Measurements from ENCODE around the gene WWOX. TPM values are rescaled to one million over a fixed set of nuclear protein-coding genes. Genes with fewer than 3 reads are reported as not detected.
"Not testable (repeated sequence)": the region's sequence is repeated elsewhere in the genome, so short reads cannot be mapped to it uniquely, and the experiment has no call there.

WWOX gene
- total RNA-seq, 2 donors from 2014 or later, result 23.0 to 31.7 TPM

- H3K4me3 Mint-ChIP-seq, result no peak overlapping the region
- peaks cover 0 to 2% of the 10 kb centered on the region in 2 donors for H3K27me3 Mint-ChIP-seq
- H3K9me3 Mint-ChIP-seq, result no peaks in the 10 kb centered on the region
- H3K4me1 Mint-ChIP-seq (ENCODE audit: low read depth in 2 of 2), result no peaks in the 10 kb centered on the region
- ATAC-seq, result no peak
- no peak for DNase-seq (ENCODE audit: low spot score)
- H3K27ac Mint-ChIP-seq, result no peak overlapping the region
- no peaks in the 10 kb centered on the region for H3K36me3 Mint-ChIP-seq
Measured at GRCh38 chr16:79019431-79019830, 920.0 kb downstream of the WWOX start.

GRCh38 chr16:79021991-79022630 is 922.7 kb downstream of the WWOX start:
- no peaks in the 10 kb centered on the region for H3K36me3 Mint-ChIP-seq
- peaks cover 0 to 2% of the 10 kb centered on the region in 2 donors for H3K27me3 Mint-ChIP-seq
- H3K4me1 Mint-ChIP-seq (ENCODE audit: low read depth in 2 of 2), result no peaks in the 10 kb centered on the region
- no peak overlapping the region for H3K4me3 Mint-ChIP-seq
- no peaks in the 10 kb centered on the region for H3K9me3 Mint-ChIP-seq
- DNase-seq (ENCODE audit: low spot score) (no peak), ATAC-seq (no peak)
- H3K27ac Mint-ChIP-seq, result no peak overlapping the region

GRCh38 chr16:79026117-79026516 is 926.7 kb downstream of the WWOX start:
- no peaks in the 10 kb centered on the region for H3K9me3 Mint-ChIP-seq
- H3K4me3 Mint-ChIP-seq, result no peak overlapping the region
- ATAC-seq (no peak), DNase-seq (ENCODE audit: low spot score) (no peak)
- H3K27me3 Mint-ChIP-seq, result no peaks in the 10 kb centered on the region
- no peaks in the 10 kb centered on the region for H3K4me1 Mint-ChIP-seq (ENCODE audit: low read depth in 2 of 2)
- H3K36me3 Mint-ChIP-seq, result no peaks in the 10 kb centered on the region
- H3K27ac Mint-ChIP-seq, result no peak overlapping the region

- no peak for ATAC-seq
- no peaks in the 10 kb centered on the region for H3K36me3 Mint-ChIP-seq
- H3K4me3 Mint-ChIP-seq, result no peak overlapping the region
- H3K9me3 Mint-ChIP-seq, result no peaks in the 10 kb centered on the region
- DNase-seq (ENCODE audit: low spot score), result no peak
- no peak overlapping the region for H3K27ac Mint-ChIP-seq
- H3K4me1 Mint-ChIP-seq (ENCODE audit: low read depth in 2 of 2), result peaks cover 0 to 7% of the 10 kb centered on the region in 2 donors
- H3K27me3 Mint-ChIP-seq, result no peaks in the 10 kb centered on the region
Measured at GRCh38 chr16:79036541-79036940, 937.1 kb downstream of the WWOX start.

GRCh38 chr16:79037521-79038373 is 938.3 kb downstream of the WWOX start:
- Mint-ChIP-seq H3K27ac (no peak overlapping the region), H3K36me3 (no peaks in the 10 kb centered on the region), H3K4me3 (no peak overlapping the region), H3K9me3 (no peaks in the 10 kb centered on the region), H3K27me3 (no peaks in the 10 kb centered on the region), H3K4me1 (ENCODE audit: low read depth in 2 of 2) (peaks cover 0 to 7% of the 10 kb centered on the region in 2 donors)
- no peak for DNase-seq (ENCODE audit: low spot score)
- ATAC-seq, result no peak

- no peak for DNase-seq (ENCODE audit: low spot score)
- no peak overlapping the region for H3K27ac Mint-ChIP-seq
Measured at GRCh38 chr16:79041206-79041605, 941.8 kb downstream of the WWOX start.

GRCh38 chr16:79042141-79042540 is 942.7 kb downstream of the WWOX start:
- Mint-ChIP-seq H3K36me3 (no peaks in the 10 kb centered on the region), H3K27ac (no peak overlapping the region), H3K27me3 (peaks cover 0 to 3% of the 10 kb centered on the region in 2 donors), H3K4me3 (no peak overlapping the region), H3K9me3 (no peaks in the 10 kb centered on the region), H3K4me1 (ENCODE audit: low read depth in 2 of 2) (peaks cover 11 to 12% of the 10 kb centered on the region in 2 donors)
- no peak for ATAC-seq
- no peak for DNase-seq (ENCODE audit: low spot score)

More at GRCh38 chr16:79041206-79041605, 941.8 kb downstream of the WWOX start:
- H3K9me3 Mint-ChIP-seq, result no peaks in the 10 kb centered on the region
- H3K4me1 Mint-ChIP-seq (ENCODE audit: low read depth in 2 of 2), result peaks cover 11 to 16% of the 10 kb centered on the region in 2 donors
- H3K36me3 Mint-ChIP-seq, result no peaks in the 10 kb centered on the region
- H3K4me3 Mint-ChIP-seq, result no peak overlapping the region
- no peak for ATAC-seq
- no peaks in the 10 kb centered on the region for H3K27me3 Mint-ChIP-seq

GRCh38 chr16:79042886-79043285 is 943.4 kb downstream of the WWOX start:
- Mint-ChIP-seq H3K27me3 (peaks cover 0 to 3% of the 10 kb centered on the region in 2 donors), H3K9me3 (no peaks in the 10 kb centered on the region), H3K4me3 (no peak overlapping the region), H3K4me1 (ENCODE audit: low read depth in 2 of 2) (peaks cover 9 to 11% of the 10 kb centered on the region in 2 donors), H3K36me3 (no peaks in the 10 kb centered on the region), H3K27ac (no peak overlapping the region)
- ATAC-seq (no peak), DNase-seq (ENCODE audit: low spot score) (no peak)

- DNase-seq (ENCODE audit: low spot score), result no peak
- ATAC-seq, result no peak
- Mint-ChIP-seq H3K36me3 (no peaks in the 10 kb centered on the region), H3K27ac (no peak overlapping the region), H3K4me3 (no peak overlapping the region), H3K9me3 (no peaks in the 10 kb centered on the region), H3K27me3 (peaks cover 0 to 3% of the 10 kb centered on the region in 2 donors), H3K4me1 (ENCODE audit: low read depth in 2 of 2) (peaks cover 9 to 11% of the 10 kb centered on the region in 2 donors)
Measured at GRCh38 chr16:79045191-79045590, 945.7 kb downstream of the WWOX start.

GRCh38 chr16:79047337-79047736 is 947.9 kb downstream of the WWOX start:
- H3K27ac Mint-ChIP-seq, result no peak overlapping the region
- H3K27me3 Mint-ChIP-seq, result peaks cover 0 to 3% of the 10 kb centered on the region in 2 donors
- DNase-seq (ENCODE audit: low spot score) (no peak), ATAC-seq (no peak)
- H3K4me1 Mint-ChIP-seq (ENCODE audit: low read depth in 2 of 2), result peaks cover 9 to 11% of the 10 kb centered on the region in 2 donors
- no peak overlapping the region for H3K4me3 Mint-ChIP-seq
- H3K36me3 Mint-ChIP-seq, result no peaks in the 10 kb centered on the region
- H3K9me3 Mint-ChIP-seq, result no peaks in the 10 kb centered on the region

- DNase-seq (ENCODE audit: low spot score) (no peak), ATAC-seq (no peak)
- Mint-ChIP-seq H3K36me3 (no peaks in the 10 kb centered on the region), H3K9me3 (no peaks in the 10 kb centered on the region), H3K4me1 (ENCODE audit: low read depth in 2 of 2) (peaks cover 0 to under 1% of the 10 kb centered on the region in 2 donors), H3K27me3 (peaks cover 0 to 3% of the 10 kb centered on the region in 2 donors), H3K27ac (no peak overlapping the region), H3K4me3 (no peak overlapping the region)
Measured at GRCh38 chr16:79049040-79049439, 949.6 kb downstream of the WWOX start.

- Mint-ChIP-seq H3K27ac (no peak overlapping the region), H3K27me3 (peaks cover 0 to 3% of the 10 kb centered on the region in 2 donors), H3K4me1 (ENCODE audit: low read depth in 2 of 2) (no peaks in the 10 kb centered on the region), H3K36me3 (no peaks in the 10 kb centered on the region), H3K4me3 (no peak overlapping the region), H3K9me3 (no peaks in the 10 kb centered on the region)
- DNase-seq (ENCODE audit: low spot score), result no peak
- no peak for ATAC-seq
Measured at GRCh38 chr16:79050063-79050462, 950.6 kb downstream of the WWOX start.

- no peaks in the 10 kb centered on the region for H3K4me1 Mint-ChIP-seq (ENCODE audit: low read depth in 2 of 2)
- ATAC-seq (no peak), DNase-seq (ENCODE audit: low spot score) (no peak)
- H3K27me3 Mint-ChIP-seq, result peaks cover 0 to 3% of the 10 kb centered on the region in 2 donors
- H3K4me3 Mint-ChIP-seq, result no peak overlapping the region
- H3K9me3 Mint-ChIP-seq, result no peaks in the 10 kb centered on the region
- no peak overlapping the region for H3K27ac Mint-ChIP-seq
- no peaks in the 10 kb centered on the region for H3K36me3 Mint-ChIP-seq
Measured at GRCh38 chr16:79051313-79051712, 951.9 kb downstream of the WWOX start.

- H3K36me3 Mint-ChIP-seq; H3K4me3 Mint-ChIP-seq; H3K27me3 Mint-ChIP-seq; H3K9me3 Mint-ChIP-seq; H3K4me1 Mint-ChIP-seq (ENCODE audit: low read depth in 2 of 2); H3K27ac Mint-ChIP-seq; DNase-seq (ENCODE audit: low spot score); ATAC-seq: not testable (repeated sequence)
Measured at GRCh38 chr16:79052198-79052597, 952.7 kb downstream of the WWOX start.
